ENCODE measurements around the gene SMAP2. TPM values are rescaled to one million over a fixed set of nuclear protein-coding genes. Genes with fewer than 3 reads are reported as not detected.

The SMAP2 gene
- total RNA-seq, 2 experiments from 2014 or later: 390 to 391 TPM

DNA sequence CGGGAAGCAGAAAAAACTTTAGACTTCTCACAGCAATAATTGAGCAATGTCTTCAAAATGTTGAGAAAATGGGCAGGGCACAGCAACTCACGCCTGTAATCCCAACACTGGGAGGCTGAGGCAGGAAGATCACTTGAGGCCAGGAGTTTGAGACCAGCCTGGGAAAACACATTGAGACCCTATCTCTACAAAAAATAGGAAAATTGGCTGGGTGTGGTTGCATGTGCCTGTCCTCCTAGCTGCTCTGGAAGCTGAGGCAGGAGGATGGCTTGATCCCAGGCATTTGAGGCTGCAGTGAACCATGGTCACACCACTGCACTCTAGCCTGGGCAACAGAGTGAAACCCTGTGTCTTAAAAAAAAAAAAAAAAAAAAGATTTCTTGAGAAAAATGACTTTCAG is 95.8 kb downstream of the SMAP2 start:
- Mint-ChIP-seq H3K27ac (no peak overlapping the region), H3K27me3 (ENCODE audit: low read depth) (no peaks in the 10 kb centered on the region), H3K36me3 (ENCODE audit: low read depth) (peaks cover 52% of the 10 kb centered on the region), H3K9me3 (peaks cover 85% of the 10 kb centered on the region), H3K4me1 (ENCODE audit: low read depth) (no peaks in the 10 kb centered on the region), H3K4me3 (no peak overlapping the region)
- no peak for DNase-seq
- intact Hi-C loops (cut with micrococcal nuclease): no loop called here
- CTCF ChIA-PET: no interaction called here

Other genes with a start within 250 kb of the SMAP2 start
- 10 to 100 TPM; 12.5 to 12.9 TPM for gene RLF, start 212.3 kb upstream of the SMAP2 start, total RNA-seq
- gene TMCO2, start 125.8 kb upstream of the SMAP2 start, total RNA-seq: not detected
- gene ZMPSTE24, start 115.5 kb upstream of the SMAP2 start, total RNA-seq: 10 to 100 TPM; 13.2 to 14.7 TPM
- gene COL9A2, start 56.4 kb upstream of the SMAP2 start, total RNA-seq: 1 to 10 TPM; 6.2 to 6.8 TPM
- 10 to 100 TPM; 11.2 to 11.3 TPM for gene ZFP69B, start 76.7 kb downstream of the SMAP2 start, total RNA-seq
- gene ZFP69, start 103.6 kb downstream of the SMAP2 start, total RNA-seq: 1 to 10 TPM; 3.5 to 3.8 TPM
- 1 to 10 TPM; 9.4 to 9.9 TPM for gene EXO5, start 135.0 kb downstream of the SMAP2 start, total RNA-seq
- gene ZNF684, start 157.9 kb downstream of the SMAP2 start, total RNA-seq: 1 to 10 TPM; 6.8 to 7.0 TPM

All from activated naive CD4-positive, alpha-beta T cell treated with anti-CD3 and anti-CD28 coated beads for 36 hours (primary cell).